Panc1 (cell line): ENCODE data around the gene MS4A4E. TPM values are rescaled to one million over a fixed set of nuclear protein-coding genes. Genes with fewer than 3 reads are reported as not detected.

ENCODE experiments used
- ATAC-seq: fragments of 200-7000 bp; cut with Tn5 transposase; 2 replicates; pipeline ENCODE4 v1.9.1; 2020; ENCODE audit warnings: mild to moderate bottlenecking, moderate library complexity
- BruUV-seq: library from RNA; stranded (reverse); fragments of 400-500 nt; replicated peaks from 2 replicates; lab custom pipeline; 2021; lab: Mats Ljungman, UMichigan
- CTCF ChIA-PET: fragments of 300-600 bp; sonication (Branson Sonifier 250); formaldehyde crosslinking; loops from one replicate; lab custom pipeline; 2022; ENCODE audit warnings: antibody characterized with exemption; lab: Charles Lee
- POLR2A ChIA-PET: fragments of 300-600 bp; sonication (Branson Sonifier 250); formaldehyde crosslinking; loops from one replicate; lab custom pipeline; 2022; ENCODE audit warnings: antibody characterized with exemption; lab: Charles Lee
- DNase-seq: peaks from one replicate; pipeline ENCODE4 v3.0.0-alpha.2; 2010; ENCODE audit warnings: low read depth, low spot score
- H3K27ac ChIP-seq: 2 replicates; pipeline ENCODE4 v1.5.1; 2011; ENCODE audit warnings: mild to moderate bottlenecking, low read length, inconsistent platforms
- H3K27me3 ChIP-seq: fragments of 200-500 bp; sonication (Bioruptor generic); 2 replicates; pipeline ENCODE4 v1.6.0; 2014; ENCODE audit warnings: low read length, inconsistent platforms; ENCODE audit not compliant: control insufficient read depth, insufficient read depth
- H3K36me3 ChIP-seq: fragments of 200-500 bp; sonication (Bioruptor generic); 2 replicates; pipeline ENCODE4 v1.5.1; 2014; ENCODE audit warnings: inconsistent platforms, mild to moderate bottlenecking, low read length, moderate library complexity; ENCODE audit not compliant: control insufficient read depth, insufficient read depth
- H3K4me1 ChIP-seq: 2 replicates; pipeline ENCODE4 v1.5.1; 2011; ENCODE audit warnings: inconsistent platforms, mild to moderate bottlenecking, low read length, moderate library complexity; ENCODE audit not compliant: control insufficient read depth, insufficient read depth
- H3K4me3 ChIP-seq, 2 experiments: 2 replicates each; pipeline ENCODE4 v1.5.1; 2011 to 2012; ENCODE audit warnings: low read depth in 2 of 2, low read length in 2 of 2, mild to moderate bottlenecking in 2 of 2, inconsistent platforms in 1 of 2, moderate library complexity in 1 of 2
- H3K9me3 ChIP-seq: fragments of 200-500 bp; sonication (Bioruptor generic); 2 replicates; pipeline ENCODE4 v1.5.1; 2014; ENCODE audit warnings: low read depth, mild to moderate bottlenecking, inconsistent platforms, low read length, moderate library complexity; ENCODE audit not compliant: control insufficient read depth, insufficient read depth
- CTCF ChIP-seq: fragments of 450-650 bp; IDR thresholded peaks from 2 replicates; pipeline ENCODE4 v1.5.1; 2017; ENCODE audit warnings: mild to moderate bottlenecking
- POLR2AphosphoS5 ChIP-seq: IDR thresholded peaks from 2 replicates; pipeline ENCODE4 v1.6.1; 2012; ENCODE audit warnings: mild to moderate bottlenecking, low read depth, low read length, moderate library complexity
- REST ChIP-seq, 2 experiments: IDR thresholded peaks; 2 replicates each; pipeline ENCODE4 v1.6.1; 2011 to 2012; ENCODE audit warnings: low read depth in 2 of 2, control low read depth in 1 of 2, low read length in 1 of 2, mild to moderate bottlenecking in 1 of 2, moderate library complexity in 1 of 2; ENCODE audit not compliant: insufficient read depth in 1 of 2
- SIN3A ChIP-seq: IDR thresholded peaks from 2 replicates; pipeline ENCODE4 v1.6.1; 2012; ENCODE audit warnings: low read depth, mild to moderate bottlenecking, low read length, moderate library complexity, borderline replicate concordance; ENCODE audit not compliant: insufficient read depth
- TCF7L2 ChIP-seq: IDR thresholded peaks from 2 replicates; pipeline ENCODE4 v1.6.1; 2011; ENCODE audit warnings: mild to moderate bottlenecking, low read depth, low read length, inconsistent platforms
- in situ Hi-C: cut with HindIII; loops from 2 replicates; pipeline ENCODE4 v1.10.0; 2016; ENCODE audit warnings: low sequenced_read_pairs, low pct_unique_long_range_greater_than_20kb
- intact Hi-C: fragments of 100-400 bp; cut with micrococcal nuclease; formaldehyde crosslinking; loops from one replicate; pipeline ENCODE4 v1.10.0; 2022; ENCODE audit not compliant: unreplicated experiment
- total RNA-seq: library from RNA; stranded (reverse); gene quantifications from one replicate; pipeline ENCODE4 v1.2.1, GENCODE V29; 2021; ENCODE audit not compliant: unreplicated experiment

The MS4A4E gene
- total RNA-seq, 1 experiment from 2014 or later: not detected

GRCh38 chr11:60175860-60176275 lies 67.1 kb downstream of the MS4A4E start:
- intact Hi-C loops (no loop called here), in situ Hi-C loops (no loop called here)
- Histone ChIP-seq H3K36me3 (no peaks in the 10 kb centered on the region), H3K4me1 (no peaks in the 10 kb centered on the region), H3K4me3 (no peak overlapping the region), H3K27me3 (no peaks in the 10 kb centered on the region), H3K9me3 (no peaks in the 10 kb centered on the region), H3K27ac (no peak overlapping the region)
- no peak for TF ChIP-seq SIN3A
- no peak for TF ChIP-seq REST (IDR thresholded peaks at IDR 0.05; ENCODE audit: insufficient read depth in 1 of 2, low read depth in 2 of 2, low read length in 1 of 2)
- no peak for TF ChIP-seq POLR2AphosphoS5
- no peak for TF ChIP-seq TCF7L2
- no peak for TF ChIP-seq CTCF
- ATAC-seq (no peak), DNase-seq (no peak)
- POLR2A ChIA-PET: no interaction called here
- CTCF ChIA-PET: no interaction called here
- no TSS peak for BruUV-seq

GRCh38 chr11:60172011-60172410 lies 70.9 kb downstream of the MS4A4E start:
- Histone ChIP-seq H3K9me3 (no peaks in the 10 kb centered on the region), H3K36me3 (no peaks in the 10 kb centered on the region), H3K27ac (no peak overlapping the region), H3K4me1 (no peaks in the 10 kb centered on the region), H3K4me3 (no peak overlapping the region), H3K27me3 (no peaks in the 10 kb centered on the region)
- DNase-seq (no peak), ATAC-seq (no peak)
- in situ Hi-C loops (no loop called here), intact Hi-C loops (no loop called here)
- TF ChIP-seq CTCF: no peak
- no peak for TF ChIP-seq TCF7L2
- TF ChIP-seq POLR2AphosphoS5: no peak
- no peak for TF ChIP-seq REST (IDR thresholded peaks at IDR 0.05; ENCODE audit: insufficient read depth in 1 of 2, low read depth in 2 of 2, low read length in 1 of 2)
- TF ChIP-seq SIN3A: no peak
- ChIA-PET POLR2A (no interaction called here), CTCF (no interaction called here)
- no TSS peak for BruUV-seq
